ENCODE data around the gene HS3ST2. TPM values are rescaled to one million over a fixed set of nuclear protein-coding genes. Genes with fewer than 3 reads are reported as not detected.
"Not testable (repeated sequence)": the region's sequence is repeated elsewhere in the genome, so short reads cannot be mapped to it uniquely, and the experiment has no call there.

Gene HS3ST2
- total RNA-seq, 5 donors from 2014 or later (not counting 1 experiment from before 2014, with no cell fraction given): not detected

DNA sequence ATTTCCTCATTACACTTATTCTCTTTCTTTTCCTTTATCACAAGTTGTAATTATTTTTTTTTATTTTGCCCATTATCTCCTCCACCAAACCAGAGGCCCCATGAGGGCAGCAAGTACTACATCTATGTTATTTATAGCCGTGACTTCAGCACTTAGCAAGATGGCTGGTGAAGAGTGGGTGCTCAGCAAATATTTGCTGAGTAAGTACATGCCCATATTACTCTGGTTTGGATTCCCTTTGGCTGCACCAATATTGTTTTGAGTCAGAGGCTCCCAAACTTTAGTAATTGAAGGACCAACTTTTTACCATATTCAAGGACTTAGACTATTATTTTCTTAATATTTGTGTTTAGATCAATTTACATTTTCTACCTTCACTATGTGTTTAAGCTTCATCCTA, 83.2 kb downstream of the HS3ST2 start:
- ATAC-seq (replicated peaks in 1 of 4): no peak
- Histone ChIP-seq H3K4me1 (ENCODE audit: control insufficient read depth in 1 of 2, extremely low read depth in 1 of 2, insufficient read depth in 2 of 2, low read length in 2 of 2) (no peaks in the 10 kb centered on the region), H3K27ac (ENCODE audit: low read length) (no peak overlapping the region), H3K36me3 (ENCODE audit: control insufficient read depth in 2 of 2, extremely low read depth in 1 of 2, insufficient read depth in 1 of 2, low read length in 1 of 2) (no peaks in the 10 kb centered on the region), H3K4me3 (ENCODE audit: control insufficient read depth in 1 of 2, extremely low read depth in 1 of 2, low read length in 1 of 2) (no peak overlapping the region), H3K27me3 (replicated peaks in 1 of 2; ENCODE audit: control insufficient read depth in 2 of 2, extremely low read depth in 1 of 2, insufficient read depth in 2 of 2, low read length in 1 of 2) (peaks cover 0 to 32% of the 10 kb centered on the region in 2 experiments), H3K9me3 (no peaks in the 10 kb centered on the region)
- DNase-seq: no peak
- ChIA-PET POLR2A (no interaction called here), CTCF (no interaction called here)
- no peaks in the 10 kb centered on the region for H3K9me3 Mint-ChIP-seq
- no peaks in the 10 kb centered on the region for H3K4me1 Mint-ChIP-seq
- H3K27ac Mint-ChIP-seq: no peak overlapping the region
- no peaks in the 10 kb centered on the region for H3K36me3 Mint-ChIP-seq
- H3K27me3 Mint-ChIP-seq: peaks cover 12 to 22% of the 10 kb centered on the region in 2 donors
- no CpG with 5 or more reads among the region's 1 CpG for WGBS (ENCODE audit: insufficient coverage)
- H3K4me3 Mint-ChIP-seq: no peak overlapping the region

DNA sequence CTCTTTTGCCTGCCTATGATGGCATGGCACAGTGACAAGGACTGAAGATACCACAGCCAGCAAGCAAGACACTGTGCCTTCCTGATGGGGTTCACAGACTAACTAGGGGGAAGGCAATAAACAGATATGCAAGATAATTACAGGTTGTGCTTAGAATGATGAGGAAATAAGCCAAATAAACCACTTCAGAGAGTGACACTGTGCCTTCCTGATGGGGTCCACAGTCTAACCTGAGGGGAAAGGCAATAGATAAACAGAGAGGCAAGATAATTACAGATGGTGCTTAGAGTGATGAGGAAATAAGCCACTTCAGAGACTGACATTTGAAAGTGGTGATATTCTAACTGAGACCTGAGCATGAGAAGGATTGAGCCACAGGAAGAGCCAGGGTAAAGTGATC, 84.2 kb downstream of the HS3ST2 start:
- no peak overlapping the region for H3K27ac Mint-ChIP-seq

DNA sequence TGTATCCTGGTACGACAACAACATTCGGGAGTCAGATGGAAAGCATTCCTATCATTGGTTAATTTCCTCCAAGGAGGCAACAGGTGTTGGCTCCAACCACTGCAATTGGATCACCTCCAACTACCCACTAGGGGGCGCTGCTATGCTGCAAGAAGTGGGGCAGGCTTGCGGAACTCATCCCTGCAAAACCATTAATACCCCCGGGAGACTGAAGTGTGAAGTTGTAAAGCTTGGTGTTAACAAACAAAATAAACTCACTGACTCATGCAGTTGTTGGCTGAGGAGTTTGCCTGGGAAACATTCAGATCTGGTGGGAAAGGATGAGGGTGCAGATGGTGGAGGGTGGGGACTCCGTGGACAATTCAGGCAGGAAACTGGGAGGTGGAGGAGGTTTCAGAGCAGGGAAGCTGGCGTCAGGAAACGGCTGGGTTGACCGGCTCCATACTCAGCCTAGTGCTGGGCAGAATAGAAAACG, 84.9 kb downstream of the HS3ST2 start:
- ChIA-PET POLR2A (no interaction called here), CTCF (interaction anchor here in 1 of 2 donors (0.6 kb wide), 1 partner anchor 11 kb away, joined by 3 read pairs; no protein-coding TSS in a partner anchor)
- WGBS (ENCODE audit: insufficient coverage): 0% methylated on average over 7 of the region's 10 CpGs
- DNase-seq (peak in 23 of 35 experiments; percentile 1 to 52 (median 9)), ATAC-seq (replicated peaks in 1 of 4) (no peak)
- H3K4me1 Mint-ChIP-seq: no peaks in the 10 kb centered on the region
- H3K4me1 ChIP-seq (ENCODE audit: control insufficient read depth in 1 of 2, extremely low read depth in 1 of 2, insufficient read depth in 2 of 2, low read length in 2 of 2): no peaks in the 10 kb centered on the region
- H3K27ac ChIP-seq (ENCODE audit: low read length): no peak overlapping the region
- H3K4me3 Mint-ChIP-seq: no peak overlapping the region
- H3K4me3 ChIP-seq (ENCODE audit: control insufficient read depth in 1 of 2, extremely low read depth in 1 of 2, low read length in 1 of 2): no peak overlapping the region
- H3K9me3 ChIP-seq: no peaks in the 10 kb centered on the region
- no peaks in the 10 kb centered on the region for H3K9me3 Mint-ChIP-seq
- H3K27me3 ChIP-seq (replicated peaks in 1 of 2; ENCODE audit: control insufficient read depth in 2 of 2, extremely low read depth in 1 of 2, insufficient read depth in 2 of 2, low read length in 1 of 2): peaks cover 0 to 31% of the 10 kb centered on the region in 2 experiments
- H3K27me3 Mint-ChIP-seq: peaks cover 12 to 24% of the 10 kb centered on the region in 2 donors
- H3K27ac Mint-ChIP-seq: no peak overlapping the region
- H3K36me3 ChIP-seq (ENCODE audit: control insufficient read depth in 2 of 2, extremely low read depth in 1 of 2, insufficient read depth in 1 of 2, low read length in 1 of 2): no peaks in the 10 kb centered on the region
- H3K36me3 Mint-ChIP-seq: no peaks in the 10 kb centered on the region

More for the DNA sequence above, 84.2 kb downstream of the HS3ST2 start:
- Mint-ChIP-seq H3K36me3 (no peaks in the 10 kb centered on the region), H3K27me3 (peaks cover 12 to 22% of the 10 kb centered on the region in 2 donors), H3K4me3 (no peak overlapping the region), H3K4me1 (no peaks in the 10 kb centered on the region), H3K9me3 (no peaks in the 10 kb centered on the region)
- Histone ChIP-seq H3K4me1 (ENCODE audit: control insufficient read depth in 1 of 2, extremely low read depth in 1 of 2, insufficient read depth in 2 of 2, low read length in 2 of 2) (no peaks in the 10 kb centered on the region), H3K9me3 (no peaks in the 10 kb centered on the region), H3K4me3 (ENCODE audit: control insufficient read depth in 1 of 2, extremely low read depth in 1 of 2, low read length in 1 of 2) (no peak overlapping the region), H3K27ac (ENCODE audit: low read length) (no peak overlapping the region), H3K36me3 (ENCODE audit: control insufficient read depth in 2 of 2, extremely low read depth in 1 of 2, insufficient read depth in 1 of 2, low read length in 1 of 2) (no peaks in the 10 kb centered on the region), H3K27me3 (replicated peaks in 1 of 2; ENCODE audit: control insufficient read depth in 2 of 2, extremely low read depth in 1 of 2, insufficient read depth in 2 of 2, low read length in 1 of 2) (peaks cover 0 to 32% of the 10 kb centered on the region in 2 experiments)
- ATAC-seq (replicated peaks in 1 of 4): no peak
- POLR2A ChIA-PET: no interaction called here
- DNase-seq: no peak
- CTCF ChIA-PET: no interaction called here

DNA sequence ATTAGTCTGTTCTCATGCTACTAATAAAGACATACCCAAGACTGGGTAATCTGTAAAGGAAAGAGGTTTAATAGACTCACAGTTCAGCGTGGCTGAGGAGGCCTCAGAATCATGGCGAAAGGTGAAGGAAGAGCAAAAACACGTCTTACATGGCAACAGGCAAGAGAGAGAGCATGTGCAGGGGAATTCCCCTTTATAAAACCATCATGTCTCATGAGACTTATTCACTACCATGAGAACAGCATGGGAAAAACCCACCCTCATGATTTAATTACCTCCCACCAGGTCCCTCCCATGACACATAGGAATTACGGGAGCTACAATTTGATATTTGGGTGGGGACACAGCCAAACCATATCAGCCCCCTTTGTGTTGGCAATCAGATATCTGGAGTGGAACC, 85.6 kb downstream of the HS3ST2 start:
- H3K9me3 ChIP-seq; H3K4me3 Mint-ChIP-seq; H3K27ac ChIP-seq (ENCODE audit: low read length); H3K9me3 Mint-ChIP-seq; H3K4me1 Mint-ChIP-seq; CTCF ChIA-PET; ATAC-seq (replicated peaks in 1 of 4); H3K36me3 ChIP-seq (ENCODE audit: control insufficient read depth in 2 of 2, extremely low read depth in 1 of 2, insufficient read depth in 1 of 2, low read length in 1 of 2); H3K4me1 ChIP-seq (ENCODE audit: control insufficient read depth in 1 of 2, extremely low read depth in 1 of 2, insufficient read depth in 2 of 2, low read length in 2 of 2); DNase-seq; H3K27ac Mint-ChIP-seq; POLR2A ChIA-PET; H3K4me3 ChIP-seq (ENCODE audit: control insufficient read depth in 1 of 2, extremely low read depth in 1 of 2, low read length in 1 of 2); H3K36me3 Mint-ChIP-seq: not testable (repeated sequence)
- peaks cover 0 to 28% of the 10 kb centered on the region in 2 experiments for H3K27me3 ChIP-seq (replicated peaks in 1 of 2; ENCODE audit: control insufficient read depth in 2 of 2, extremely low read depth in 1 of 2, insufficient read depth in 2 of 2, low read length in 1 of 2)
- WGBS (ENCODE audit: insufficient coverage): no CpG with 5 or more reads among the region's 4 CpGs
- peaks cover 17 to 21% of the 10 kb centered on the region in 2 donors for H3K27me3 Mint-ChIP-seq

DNA sequence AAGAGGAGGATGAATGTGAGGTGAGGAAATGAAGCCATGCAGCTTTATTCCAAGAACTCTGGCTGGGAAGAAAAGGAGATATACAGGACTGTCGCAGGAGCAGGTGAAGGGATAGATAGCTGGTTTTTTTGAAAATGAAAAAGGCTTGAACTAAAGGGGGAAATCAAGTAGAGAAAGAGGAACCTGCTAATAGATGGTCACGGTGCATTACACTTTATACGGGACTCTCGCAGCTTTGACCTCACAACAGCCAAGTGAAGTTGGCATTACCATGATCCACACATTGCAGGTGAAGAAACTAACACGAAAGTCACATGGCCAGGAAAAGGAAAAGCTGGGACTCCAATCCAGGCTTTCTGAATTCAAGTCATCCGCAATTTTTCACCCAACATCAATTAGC, 86.9 kb downstream of the HS3ST2 start:
- Histone ChIP-seq H3K36me3 (ENCODE audit: control insufficient read depth in 2 of 2, extremely low read depth in 1 of 2, insufficient read depth in 1 of 2, low read length in 1 of 2) (no peaks in the 10 kb centered on the region), H3K4me1 (ENCODE audit: control insufficient read depth in 1 of 2, extremely low read depth in 1 of 2, insufficient read depth in 2 of 2, low read length in 2 of 2) (no peaks in the 10 kb centered on the region), H3K27me3 (replicated peaks in 1 of 2; ENCODE audit: control insufficient read depth in 2 of 2, extremely low read depth in 1 of 2, insufficient read depth in 2 of 2, low read length in 1 of 2) (peaks cover 0 to 34% of the 10 kb centered on the region in 2 experiments), H3K27ac (ENCODE audit: low read length) (no peak overlapping the region), H3K4me3 (ENCODE audit: control insufficient read depth in 1 of 2, extremely low read depth in 1 of 2, low read length in 1 of 2) (no peak overlapping the region), H3K9me3 (no peaks in the 10 kb centered on the region)
- POLR2A ChIA-PET: interaction anchor here in 1 of 2 donors (0.6 kb wide), 1 partner anchor 183 kb away, joined by 3 read pairs; no protein-coding TSS in a partner anchor
- Mint-ChIP-seq H3K9me3 (no peaks in the 10 kb centered on the region), H3K4me3 (no peak overlapping the region), H3K36me3 (no peaks in the 10 kb centered on the region), H3K27ac (no peak overlapping the region), H3K27me3 (peaks cover 17 to 23% of the 10 kb centered on the region in 2 donors), H3K4me1 (no peaks in the 10 kb centered on the region)
- CTCF ChIA-PET: no interaction called here
- DNase-seq (no peak), ATAC-seq (replicated peaks in 1 of 4) (no peak)
- WGBS (ENCODE audit: insufficient coverage): 57% methylated on average over 2 of the region's 6 CpGs

DNA sequence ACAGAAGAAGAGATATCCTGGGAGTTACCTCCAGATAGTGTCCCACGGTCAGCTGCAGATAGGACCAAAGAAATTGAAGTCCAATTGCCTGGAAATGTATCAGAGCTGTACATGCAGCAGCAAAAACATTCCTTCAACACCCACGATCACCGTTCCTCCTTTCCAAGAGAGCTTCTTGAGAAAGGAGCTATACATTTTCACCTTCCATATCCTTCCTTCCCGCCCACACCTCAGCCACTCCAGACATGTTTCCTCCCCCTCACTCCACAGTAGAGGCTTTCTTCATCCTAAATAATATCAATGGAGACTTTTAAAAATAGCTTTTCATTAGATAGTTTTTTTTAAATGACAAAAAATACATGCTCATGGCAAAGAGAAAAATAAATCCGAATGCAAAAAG, 87.6 kb downstream of the HS3ST2 start:
- ChIA-PET CTCF (no interaction called here), POLR2A (no interaction called here)
- DNase-seq (no peak), ATAC-seq (replicated peaks in 1 of 4) (no peak)
- no peak overlapping the region for H3K4me3 ChIP-seq (ENCODE audit: control insufficient read depth in 1 of 2, extremely low read depth in 1 of 2, low read length in 1 of 2)
- peaks cover 0 to 36% of the 10 kb centered on the region in 2 experiments for H3K27me3 ChIP-seq (replicated peaks in 1 of 2; ENCODE audit: control insufficient read depth in 2 of 2, extremely low read depth in 1 of 2, insufficient read depth in 2 of 2, low read length in 1 of 2)
- no peaks in the 10 kb centered on the region for H3K4me1 ChIP-seq (ENCODE audit: control insufficient read depth in 1 of 2, extremely low read depth in 1 of 2, insufficient read depth in 2 of 2, low read length in 2 of 2)
- Mint-ChIP-seq H3K27me3 (peaks cover 12 to 17% of the 10 kb centered on the region in 2 donors), H3K4me1 (no peaks in the 10 kb centered on the region), H3K9me3 (no peaks in the 10 kb centered on the region), H3K27ac (no peak overlapping the region), H3K4me3 (no peak overlapping the region), H3K36me3 (no peaks in the 10 kb centered on the region)
- no peaks in the 10 kb centered on the region for H3K36me3 ChIP-seq (ENCODE audit: control insufficient read depth in 2 of 2, extremely low read depth in 1 of 2, insufficient read depth in 1 of 2, low read length in 1 of 2)
- no peaks in the 10 kb centered on the region for H3K9me3 ChIP-seq
- 80% methylated on average over 2 of the region's 5 CpGs for WGBS (ENCODE audit: insufficient coverage)
- no peak overlapping the region for H3K27ac ChIP-seq (ENCODE audit: low read length)

DNA sequence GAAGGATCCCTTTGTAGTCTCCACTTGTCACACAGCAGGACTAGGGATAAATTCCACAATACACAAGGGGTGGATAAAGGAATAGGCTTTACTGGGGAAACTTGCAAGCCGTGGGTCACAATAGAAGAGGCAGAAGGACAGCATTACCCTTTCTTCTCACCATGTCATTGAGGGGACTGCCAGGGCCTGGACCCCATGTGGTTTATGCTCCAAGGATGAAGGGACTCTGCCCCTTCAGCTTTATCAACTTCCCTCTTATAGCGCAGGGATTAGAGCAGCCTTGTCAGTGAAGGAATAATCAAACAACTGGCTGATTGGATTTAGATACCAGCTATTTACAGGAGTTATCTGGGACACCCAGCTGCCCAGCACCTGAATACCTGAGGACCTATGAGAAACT, 89.8 kb downstream of the HS3ST2 start:
- ChIA-PET CTCF (no interaction called here), POLR2A (no interaction called here)
- Histone ChIP-seq H3K27ac (ENCODE audit: low read length) (no peak overlapping the region), H3K27me3 (replicated peaks in 1 of 2; ENCODE audit: control insufficient read depth in 2 of 2, extremely low read depth in 1 of 2, insufficient read depth in 2 of 2, low read length in 1 of 2) (peaks cover 0 to 27% of the 10 kb centered on the region in 2 experiments), H3K4me1 (ENCODE audit: control insufficient read depth in 1 of 2, extremely low read depth in 1 of 2, insufficient read depth in 2 of 2, low read length in 2 of 2) (no peaks in the 10 kb centered on the region), H3K36me3 (ENCODE audit: control insufficient read depth in 2 of 2, extremely low read depth in 1 of 2, insufficient read depth in 1 of 2, low read length in 1 of 2) (no peaks in the 10 kb centered on the region), H3K4me3 (ENCODE audit: control insufficient read depth in 1 of 2, extremely low read depth in 1 of 2, low read length in 1 of 2) (no peak overlapping the region), H3K9me3 (no peaks in the 10 kb centered on the region)
- Mint-ChIP-seq H3K4me3 (no peak overlapping the region), H3K27ac (no peak overlapping the region), H3K36me3 (no peaks in the 10 kb centered on the region), H3K4me1 (no peaks in the 10 kb centered on the region), H3K27me3 (peaks cover 17 to 18% of the 10 kb centered on the region in 2 donors), H3K9me3 (no peaks in the 10 kb centered on the region)
- ATAC-seq (replicated peaks in 1 of 4): no peak
- DNase-seq: no peak
- WGBS (ENCODE audit: insufficient coverage): no CpG with 5 or more reads among the region's 2 CpGs

All from T-cell (primary cell).